PC-3 (cell line): ENCODE measurements around the gene RHBDD2. TPM values are rescaled to one million over a fixed set of nuclear protein-coding genes. Genes with fewer than 3 reads are reported as not detected.
"Not testable (repeated sequence)": the region's sequence is repeated elsewhere in the genome, so short reads cannot be mapped to it uniquely, and the experiment has no call there.

Source experiments
- ATAC-seq: fragments of 200-7000 bp; cut with Tn5 transposase; 2 replicates; pipeline ENCODE4 v1.9.1; 2020; ENCODE audit warnings: mild to moderate bottlenecking, moderate library complexity
- BruUV-seq: library from RNA; stranded (reverse); fragments of 400-500 nt; replicated peaks from 2 replicates; lab custom pipeline; 2021; lab: Mats Ljungman, UMichigan
- CTCF ChIA-PET: fragments of 300-600 bp; sonication (Branson Sonifier 250); formaldehyde crosslinking; loops from one replicate; lab custom pipeline; 2022; ENCODE audit warnings: antibody characterized with exemption; lab: Charles Lee
- POLR2A ChIA-PET: fragments of 300-600 bp; sonication (Branson Sonifier 250); formaldehyde crosslinking; loops from one replicate; lab custom pipeline; 2022; ENCODE audit warnings: antibody characterized with exemption; ENCODE audit not compliant: unreplicated experiment; lab: Charles Lee
- DNase-seq: peaks from one replicate; pipeline ENCODE4 v3.0.0-alpha.2; 2015
- H2AFZ ChIP-seq: fragments of 300-600 bp; sonication (generic); 2 replicates; pipeline ENCODE4 v1.6.0; 2016; ENCODE audit warnings: antibody characterized with exemption, low read length
- H3F3A ChIP-seq: fragments of 300-600 bp; sonication (generic); one replicate; pipeline ENCODE4 v1.6.0; 2017; ENCODE audit warnings: antibody characterized with exemption, low read length, control low read depth, mild to moderate bottlenecking; ENCODE audit not compliant: unreplicated experiment
- H3K27ac ChIP-seq: fragments of 300-600 bp; sonication (generic); 2 replicates; pipeline ENCODE4 v1.5.1; 2016; ENCODE audit warnings: mild to moderate bottlenecking, low read length
- H3K27me3 ChIP-seq: fragments of 300-600 bp; sonication (generic); 2 replicates; pipeline ENCODE4 v1.6.1; 2016; ENCODE audit warnings: low read length, mixed read lengths
- H3K36me3 ChIP-seq: fragments of 300-600 bp; sonication (generic); 2 replicates; pipeline ENCODE4 v1.6.1; 2016; ENCODE audit warnings: low read depth, mixed run types, low read length, mixed read lengths
- H3K4me1 ChIP-seq: fragments of 300-600 bp; sonication (generic); 2 replicates; pipeline ENCODE4 v1.5.1; 2016; ENCODE audit warnings: low read length; ENCODE audit not compliant: insufficient read depth
- H3K4me2 ChIP-seq: fragments of 300-600 bp; sonication (generic); 2 replicates; pipeline ENCODE4 v1.6.0; 2016; ENCODE audit warnings: low read length
- H3K4me3 ChIP-seq: fragments of 300-600 bp; sonication (generic); 2 replicates; pipeline ENCODE4 v1.5.1; 2016; ENCODE audit warnings: mild to moderate bottlenecking, low read length, mixed read lengths
- H3K79me2 ChIP-seq: fragments of 300-600 bp; sonication (generic); 2 replicates; pipeline ENCODE4 v1.6.1; 2017; ENCODE audit warnings: low read length, mixed read lengths
- H3K9ac ChIP-seq: fragments of 300-600 bp; sonication (generic); 2 replicates; pipeline ENCODE4 v1.6.0; 2016; ENCODE audit warnings: mild to moderate bottlenecking, low read length
- H3K9me2 ChIP-seq: fragments of 300-600 bp; sonication (generic); replicated peaks from 2 replicates; pipeline ENCODE4 v1.6.1; 2016; ENCODE audit warnings: mixed run types, low read length, mixed read lengths
- H3K9me3 ChIP-seq: fragments of 300-600 bp; sonication (generic); 2 replicates; pipeline ENCODE4 v1.6.1; 2016; ENCODE audit warnings: low read length, mixed read lengths
- H4K20me1 ChIP-seq: fragments of 300-600 bp; sonication (generic); 2 replicates; pipeline ENCODE4 v1.6.1; 2016; ENCODE audit warnings: low read length, mixed read lengths
- EZH2 ChIP-seq: fragments of 300-600 bp; sonication (generic); IDR thresholded peaks from one replicate; pipeline ENCODE4 v1.6.1; 2017; ENCODE audit warnings: antibody characterized with exemption, mild to moderate bottlenecking, low read length; ENCODE audit not compliant: unreplicated experiment
- EZH2phosphoT487 ChIP-seq: fragments of 300-600 bp; sonication (generic); IDR thresholded peaks from 2 replicates; pipeline ENCODE4 v1.6.1; 2018; ENCODE audit warnings: mild to moderate bottlenecking, antibody characterized with exemption, low read length, borderline replicate concordance
- intact Hi-C: fragments of 100-400 bp; cut with micrococcal nuclease; formaldehyde crosslinking; loops from 2 replicates; pipeline ENCODE4 v1.9.0; 2023
- total RNA-seq: library from RNA; depleted of rRNA; stranded (reverse); fragments of >200 nt; gene quantifications from 2 replicates; pipeline ENCODE4 v1.2.3, GENCODE V29; 2014
- TF ChIP-seq, protein P1 (sequence below): fragments of 300-600 bp; sonication (generic); conservative IDR thresholded peaks from 2 replicates; pipeline ENCODE4 v1.5.1; 2017; ENCODE audit warnings: antibody characterized with exemption, low read depth, mild to moderate bottlenecking, low read length

Gene RHBDD2
- total RNA-seq, 1 experiment from 2014 or later, result 42.7 TPM

DNA sequence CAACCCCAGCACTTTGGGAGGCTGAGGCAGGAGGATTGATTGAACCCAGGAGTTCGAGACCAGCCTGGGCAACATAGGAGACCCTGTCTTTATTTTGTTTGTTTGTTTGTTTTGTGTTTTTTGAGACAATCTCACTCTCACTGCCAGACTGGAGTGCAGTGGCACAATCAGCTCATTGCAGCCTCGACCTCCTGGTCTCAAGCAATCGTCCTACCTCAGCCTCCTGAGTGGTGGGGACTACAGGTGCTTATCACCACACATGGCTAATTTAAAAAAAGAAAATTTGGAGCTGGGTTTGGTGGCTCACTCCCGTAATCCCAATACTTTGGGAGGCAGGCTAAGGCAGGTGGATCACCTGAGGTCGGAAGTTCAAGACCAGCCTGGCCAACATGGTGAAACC, 34.7 kb upstream of the RHBDD2 start:
- no peak overlapping the region for H3K27ac ChIP-seq
- no peaks in the 10 kb centered on the region for H3K79me2 ChIP-seq
- H3K4me1 ChIP-seq, result peaks cover 15% of the 10 kb centered on the region
- no TSS peak for BruUV-seq
- H3F3A ChIP-seq, result no peaks in the 10 kb centered on the region
- DNase-seq, result no peak
- no peak for ATAC-seq
- TF ChIP-seq EZH2phosphoT487 (no peak), EZH2 (no peak)
- TF ChIP-seq, protein P1, sequence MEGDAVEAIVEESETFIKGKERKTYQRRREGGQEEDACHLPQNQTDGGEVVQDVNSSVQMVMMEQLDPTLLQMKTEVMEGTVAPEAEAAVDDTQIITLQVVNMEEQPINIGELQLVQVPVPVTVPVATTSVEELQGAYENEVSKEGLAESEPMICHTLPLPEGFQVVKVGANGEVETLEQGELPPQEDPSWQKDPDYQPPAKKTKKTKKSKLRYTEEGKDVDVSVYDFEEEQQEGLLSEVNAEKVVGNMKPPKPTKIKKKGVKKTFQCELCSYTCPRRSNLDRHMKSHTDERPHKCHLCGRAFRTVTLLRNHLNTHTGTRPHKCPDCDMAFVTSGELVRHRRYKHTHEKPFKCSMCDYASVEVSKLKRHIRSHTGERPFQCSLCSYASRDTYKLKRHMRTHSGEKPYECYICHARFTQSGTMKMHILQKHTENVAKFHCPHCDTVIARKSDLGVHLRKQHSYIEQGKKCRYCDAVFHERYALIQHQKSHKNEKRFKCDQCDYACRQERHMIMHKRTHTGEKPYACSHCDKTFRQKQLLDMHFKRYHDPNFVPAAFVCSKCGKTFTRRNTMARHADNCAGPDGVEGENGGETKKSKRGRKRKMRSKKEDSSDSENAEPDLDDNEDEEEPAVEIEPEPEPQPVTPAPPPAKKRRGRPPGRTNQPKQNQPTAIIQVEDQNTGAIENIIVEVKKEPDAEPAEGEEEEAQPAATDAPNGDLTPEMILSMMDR, result no peak
- H3K27me3 ChIP-seq, result no peaks in the 10 kb centered on the region
- intact Hi-C loops, result no loop called here
- H3K4me3 ChIP-seq, result no peak overlapping the region
- H3K9me3 ChIP-seq, result no peaks in the 10 kb centered on the region
- no peaks in the 10 kb centered on the region for H4K20me1 ChIP-seq
- H3K36me3 ChIP-seq, result no peaks in the 10 kb centered on the region
- no peak overlapping the region for H2AFZ ChIP-seq
- no peak overlapping the region for H3K9ac ChIP-seq
- H3K9me2 ChIP-seq, result no peaks in the 10 kb centered on the region
- no peak overlapping the region for H3K4me2 ChIP-seq
- POLR2A ChIA-PET, result no interaction called here
- CTCF ChIA-PET, result no interaction called here

DNA sequence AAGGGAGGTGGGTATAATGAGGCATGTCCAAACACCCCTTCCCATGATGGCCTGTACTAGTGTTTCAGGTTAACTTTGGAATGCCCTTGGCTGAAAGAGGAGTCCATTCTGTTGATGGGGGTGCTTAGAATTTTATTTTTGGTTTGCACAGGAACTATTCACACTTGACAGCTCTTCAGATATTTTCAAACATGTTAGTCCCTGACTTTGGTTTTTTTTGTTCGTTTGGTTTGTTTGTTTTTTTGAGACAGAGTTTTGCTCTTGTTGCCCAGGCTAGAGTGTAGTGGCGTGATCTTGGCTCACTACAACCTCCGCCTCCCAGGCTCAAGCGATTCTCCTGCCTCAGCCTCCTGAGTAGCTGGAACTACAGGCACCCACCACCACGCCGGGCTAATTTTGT, 33.7 kb upstream of the RHBDD2 start:
- BruUV-seq, H3K79me2 ChIP-seq, POLR2A ChIA-PET, H3K4me3 ChIP-seq, H3F3A ChIP-seq, H3K9me2 ChIP-seq, intact Hi-C loops, DNase-seq, CTCF ChIA-PET, ATAC-seq, H3K9ac ChIP-seq, H3K36me3 ChIP-seq, H3K27me3 ChIP-seq, H3K27ac ChIP-seq, H2AFZ ChIP-seq, H4K20me1 ChIP-seq, H3K4me2 ChIP-seq, H3K9me3 ChIP-seq: not testable (repeated sequence)
- H3K4me1 ChIP-seq, result peaks cover 15% of the 10 kb centered on the region

DNA sequence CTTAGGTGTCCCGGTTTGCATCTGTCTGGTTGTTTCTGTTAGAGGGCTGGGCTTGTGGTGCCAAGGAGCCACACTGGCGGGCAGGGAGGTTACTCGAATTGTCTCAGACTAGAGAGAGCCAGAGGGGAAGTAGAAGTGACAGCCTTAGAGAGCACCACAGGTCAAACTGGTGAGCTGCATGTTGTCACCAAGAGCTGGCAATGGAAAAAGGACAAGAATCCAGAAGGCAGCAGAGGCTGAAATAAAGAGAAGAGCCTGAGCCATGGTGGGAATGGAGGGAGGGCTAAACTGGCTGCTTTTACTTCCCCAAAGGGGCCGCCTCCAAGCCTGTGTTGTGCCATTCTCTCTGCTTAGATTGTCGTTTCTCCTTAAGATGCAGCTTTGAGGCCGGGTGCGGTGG, 31.1 kb upstream of the RHBDD2 start:
- no TSS peak for BruUV-seq
- no peak overlapping the region for H2AFZ ChIP-seq
- intact Hi-C loops, result no loop called here
- no peak overlapping the region for H3K27ac ChIP-seq
- H3K4me3 ChIP-seq, result no peak overlapping the region
- DNase-seq, result no peak
- no peaks in the 10 kb centered on the region for H3K79me2 ChIP-seq
- POLR2A ChIA-PET, result interaction anchor here (0.6 kb wide), 1 partner anchor 74 kb away, joined by 17 read pairs; no protein-coding TSS in a partner anchor
- no peaks in the 10 kb centered on the region for H4K20me1 ChIP-seq
- no peaks in the 10 kb centered on the region for H3K36me3 ChIP-seq
- TF ChIP-seq, protein P1, result no peak
- TF ChIP-seq EZH2phosphoT487, result no peak
- no peak for TF ChIP-seq EZH2
- no peak for ATAC-seq
- no peak overlapping the region for H3K9ac ChIP-seq
- H3K9me2 ChIP-seq, result no peaks in the 10 kb centered on the region
- H3K4me1 ChIP-seq, result peaks cover 8% of the 10 kb centered on the region
- H3K4me2 ChIP-seq, result no peak overlapping the region
- no peaks in the 10 kb centered on the region for H3K9me3 ChIP-seq
- CTCF ChIA-PET, result interaction anchor here (0.6 kb wide), 1 partner anchor 113 kb away, joined by 4 read pairs; no protein-coding TSS in a partner anchor
- no peaks in the 10 kb centered on the region for H3K27me3 ChIP-seq
- no peaks in the 10 kb centered on the region for H3F3A ChIP-seq
